Measurements from ENCODE around the gene SVOP.

The SVOP gene

GRCh38 chr12:108868781-108869180 is 152.1 kb downstream of the SVOP start:
- TF ChIP-seq FOXP2 (optimal IDR thresholded peaks at IDR 0.05; ENCODE audit: borderline replicate concordance, extremely low read depth, extremely low read length, insufficient read depth) = no peak
- TF ChIP-seq SIN3A (IDR thresholded peaks at IDR 0.05; ENCODE audit: borderline replicate concordance, insufficient read depth, low read length) = no peak
- no peak for TF ChIP-seq TAF1 (IDR thresholded peaks at IDR 0.05; ENCODE audit: borderline replicate concordance, insufficient read depth, low read length)
- no peak for TF ChIP-seq POLR2AphosphoS5 (IDR thresholded peaks at IDR 0.05; ENCODE audit: low read depth, low read length)
- no peak for TF ChIP-seq REST (IDR thresholded peaks at IDR 0.05; ENCODE audit: insufficient read depth in 1 of 2, low read depth in 2 of 2, low read length in 2 of 2)

- TF ChIP-seq REST (IDR thresholded peaks at IDR 0.05; ENCODE audit: insufficient read depth in 1 of 2, low read depth in 2 of 2, low read length in 2 of 2) (no peak), POLR2AphosphoS5 (IDR thresholded peaks at IDR 0.05; ENCODE audit: low read depth, low read length) (no peak), FOXP2 (optimal IDR thresholded peaks at IDR 0.05; ENCODE audit: borderline replicate concordance, extremely low read depth, extremely low read length, insufficient read depth) (no peak), SIN3A (IDR thresholded peaks at IDR 0.05; ENCODE audit: borderline replicate concordance, insufficient read depth, low read length) (no peak), TAF1 (IDR thresholded peaks at IDR 0.05; ENCODE audit: borderline replicate concordance, insufficient read depth, low read length) (no peak)
These were observed 155.7 kb downstream of the SVOP start for GRCh38 chr12:108865169-108865568.

GRCh38 chr12:108862588-108862959 is 158.3 kb downstream of the SVOP start:
- TF ChIP-seq POLR2AphosphoS5 (IDR thresholded peaks at IDR 0.05; ENCODE audit: low read depth, low read length) (no peak), SIN3A (IDR thresholded peaks at IDR 0.05; ENCODE audit: borderline replicate concordance, insufficient read depth, low read length) (no peak), REST (IDR thresholded peaks at IDR 0.05; ENCODE audit: insufficient read depth in 1 of 2, low read depth in 2 of 2, low read length in 2 of 2) (no peak), FOXP2 (optimal IDR thresholded peaks at IDR 0.05; ENCODE audit: borderline replicate concordance, extremely low read depth, extremely low read length, insufficient read depth) (no peak), TAF1 (IDR thresholded peaks at IDR 0.05; ENCODE audit: borderline replicate concordance, insufficient read depth, low read length) (no peak)

- no peak for TF ChIP-seq SIN3A (IDR thresholded peaks at IDR 0.05; ENCODE audit: borderline replicate concordance, insufficient read depth, low read length)
- no peak for TF ChIP-seq FOXP2 (optimal IDR thresholded peaks at IDR 0.05; ENCODE audit: borderline replicate concordance, extremely low read depth, extremely low read length, insufficient read depth)
- TF ChIP-seq POLR2AphosphoS5 (IDR thresholded peaks at IDR 0.05; ENCODE audit: low read depth, low read length) = no peak
- no peak for TF ChIP-seq TAF1 (IDR thresholded peaks at IDR 0.05; ENCODE audit: borderline replicate concordance, insufficient read depth, low read length)
- no peak for TF ChIP-seq REST (IDR thresholded peaks at IDR 0.05; ENCODE audit: insufficient read depth in 1 of 2, low read depth in 2 of 2, low read length in 2 of 2)
These were observed 158.8 kb downstream of the SVOP start for GRCh38 chr12:108861878-108862587.

Data from PFSK-1 (cell line).